Trophoblast cell (in vitro differentiated cells and primary cell): ENCODE data around the gene HOXB3.

Experiments
- DNase-seq, 2 donors: peaks; one replicate each; pipeline ENCODE4 v3.0.0-alpha.2; 2016
- H2AFZ ChIP-seq: 2 replicates; pipeline ENCODE4 v1.6.1; 2013; ENCODE audit warnings: low read length, moderate library complexity, mild to moderate bottlenecking; ENCODE audit not compliant: insufficient read depth, poor library complexity
- H2AK5ac ChIP-seq: 2 replicates; pipeline ENCODE4 v1.6.1; 2013; ENCODE audit warnings: mild to moderate bottlenecking, low read length
- H2BK120ac ChIP-seq: 2 replicates; pipeline ENCODE4 v1.6.1; 2013; ENCODE audit warnings: low read length, mild to moderate bottlenecking, moderate library complexity; ENCODE audit not compliant: insufficient read depth, poor library complexity
- H2BK12ac ChIP-seq: 2 replicates; pipeline ENCODE4 v1.6.1; 2013; ENCODE audit warnings: mild to moderate bottlenecking, low read length, moderate library complexity
- H2BK5ac ChIP-seq: 2 replicates; pipeline ENCODE4 v1.6.1; 2013; ENCODE audit warnings: low read length, low read depth, moderate library complexity, mild to moderate bottlenecking; ENCODE audit not compliant: poor library complexity
- H3K14ac ChIP-seq: 2 replicates; pipeline ENCODE4 v1.6.1; 2013; ENCODE audit warnings: mild to moderate bottlenecking, low read length
- H3K18ac ChIP-seq: 2 replicates; pipeline ENCODE4 v1.6.1; 2013; ENCODE audit warnings: mild to moderate bottlenecking, low read length
- H3K23ac ChIP-seq: 2 replicates; pipeline ENCODE4 v1.6.1; 2013; ENCODE audit warnings: low read length
- H3K27ac ChIP-seq: 2 replicates; pipeline ENCODE4 v1.5.1; 2013; ENCODE audit warnings: low read depth, mild to moderate bottlenecking, inconsistent platforms, low read length, moderate library complexity
- H3K27me3 ChIP-seq: 2 replicates; pipeline ENCODE4 v1.6.1; 2013; ENCODE audit warnings: inconsistent platforms, mild to moderate bottlenecking, low read length, moderate library complexity; ENCODE audit not compliant: insufficient read depth
- H3K36me3 ChIP-seq, 2 experiments: 1 replicate in 1 of 2; 2 replicates in 1 of 2; pipeline ENCODE4 v1.6.1; 2013; ENCODE audit warnings: low read length in 2 of 2, mild to moderate bottlenecking in 2 of 2, moderate library complexity in 1 of 2; ENCODE audit not compliant: insufficient read depth in 2 of 2, control insufficient read depth in 1 of 2
- H3K4ac ChIP-seq: 2 replicates; pipeline ENCODE4 v1.6.1; 2013; ENCODE audit warnings: low read depth, mild to moderate bottlenecking, low read length, moderate library complexity
- H3K4me1 ChIP-seq, 2 experiments: 1 replicate in 1 of 2; 2 replicates in 1 of 2; pipeline ENCODE4 v1.6.1; 2013; ENCODE audit warnings: low read length in 2 of 2, mild to moderate bottlenecking in 2 of 2, moderate library complexity in 1 of 2; ENCODE audit not compliant: insufficient read depth in 2 of 2, control insufficient read depth in 1 of 2
- H3K4me2 ChIP-seq: 2 replicates; pipeline ENCODE4 v1.6.1; 2013; ENCODE audit warnings: inconsistent platforms, mild to moderate bottlenecking, low read length, moderate library complexity
- H3K4me3 ChIP-seq: 2 replicates; pipeline ENCODE4 v1.5.1; 2013; ENCODE audit warnings: mild to moderate bottlenecking, low read depth, low read length, inconsistent platforms
- H3K79me1 ChIP-seq: one replicate; pipeline ENCODE4 v1.6.1; 2013; ENCODE audit warnings: low read length
- H3K79me2 ChIP-seq: 2 replicates; pipeline ENCODE4 v1.6.1; 2013; ENCODE audit warnings: low read length, mild to moderate bottlenecking; ENCODE audit not compliant: control insufficient read depth, insufficient read depth, poor library complexity
- H3K9ac ChIP-seq: 2 replicates; pipeline ENCODE4 v1.6.1; 2013; ENCODE audit warnings: mild to moderate bottlenecking, low read length
- H3K9me3 ChIP-seq: 2 replicates; pipeline ENCODE4 v1.6.1; 2013; ENCODE audit warnings: low read depth, mild to moderate bottlenecking, control low read depth, inconsistent platforms, low read length; ENCODE audit not compliant: insufficient read depth
- H4K12ac ChIP-seq: 2 replicates; pipeline ENCODE4 v1.6.1; 2013; ENCODE audit warnings: low read depth, mild to moderate bottlenecking, low read length, moderate library complexity
- H4K8ac ChIP-seq: 2 replicates; pipeline ENCODE4 v1.6.1; 2013; ENCODE audit warnings: low read depth, mild to moderate bottlenecking, low read length, moderate library complexity
- H4K91ac ChIP-seq: one replicate; pipeline ENCODE4 v1.6.1; 2013; ENCODE audit warnings: low read depth, mild to moderate bottlenecking, low read length, moderate library complexity
- WGBS: extraction: QIAGEN DNeasy Blood & Tissue Kit; methylation state at CpG from one replicate; pipeline ENCODE4 v1.1.7; 2013; ENCODE audit warnings: missing lambda C conversion rate; ENCODE audit not compliant: insufficient read length, insufficient coverage; ENCODE audit errors: extremely low coverage; 5-methylcytosine and 5-hydroxymethylcytosine counted together

Gene HOXB3

GRCh38 chr17:48549281-48549630, 40.8 kb downstream of the HOXB3 start:
- Histone ChIP-seq H3K36me3 (peaks cover 9 to 14% of the 10 kb centered on the region in 2 experiments), H2AFZ (no peak overlapping the region), H3K27ac (no peak overlapping the region), H4K8ac (no peak overlapping the region), H2BK5ac (no peak overlapping the region), H2BK12ac (no peak overlapping the region), H3K4me1 (peaks cover 14 to 42% of the 10 kb centered on the region in 2 experiments), H3K79me1 (peaks cover 24% of the 10 kb centered on the region), H3K9ac (no peak overlapping the region), H3K23ac (no peak overlapping the region), H4K12ac (peak overlapping the region; percentile 33), H3K18ac (no peak overlapping the region), H3K14ac (no peak overlapping the region), H3K4me3 (no peak overlapping the region), H4K91ac (no peak overlapping the region), H3K9me3 (no peaks in the 10 kb centered on the region), H2BK120ac (no peak overlapping the region), H3K79me2 (peaks cover 4% of the 10 kb centered on the region), H2AK5ac (no peak overlapping the region), H3K4ac (no peak overlapping the region), H3K27me3 (no peaks in the 10 kb centered on the region), H3K4me2 (no peak overlapping the region)
- no CpG with 5 or more reads among the region's 3 CpGs for WGBS
- DNase-seq: no peak

- H3K4me2 ChIP-seq: no peak overlapping the region
- no peak overlapping the region for H3K14ac ChIP-seq
- no peak overlapping the region for H2AK5ac ChIP-seq
- no CpG with 5 or more reads among the region's 6 CpGs for WGBS
- H2BK12ac ChIP-seq: no peak overlapping the region
- no peak overlapping the region for H2BK5ac ChIP-seq
- H3K27ac ChIP-seq: no peak overlapping the region
- H3K18ac ChIP-seq: no peak overlapping the region
- peaks cover 9 to 14% of the 10 kb centered on the region in 2 experiments for H3K36me3 ChIP-seq
- no peak overlapping the region for H2AFZ ChIP-seq
- H3K4me1 ChIP-seq: peaks cover 14 to 41% of the 10 kb centered on the region in 2 experiments
- DNase-seq: no peak
- H3K79me2 ChIP-seq: peaks cover 7% of the 10 kb centered on the region
- no peaks in the 10 kb centered on the region for H3K9me3 ChIP-seq
- no peaks in the 10 kb centered on the region for H3K27me3 ChIP-seq
- no peak overlapping the region for H3K4me3 ChIP-seq
- H3K4ac ChIP-seq: no peak overlapping the region
- no peak overlapping the region for H3K9ac ChIP-seq
- H2BK120ac ChIP-seq: no peak overlapping the region
- peaks cover 29% of the 10 kb centered on the region for H3K79me1 ChIP-seq
- no peak overlapping the region for H4K91ac ChIP-seq
- H4K8ac ChIP-seq: no peak overlapping the region
- no peak overlapping the region for H4K12ac ChIP-seq
- no peak overlapping the region for H3K23ac ChIP-seq
Measured at GRCh38 chr17:48548523-48549280, 41.3 kb downstream of the HOXB3 start.

- Histone ChIP-seq H3K4ac (no peak overlapping the region), H3K4me3 (no peak overlapping the region), H4K12ac (no peak overlapping the region), H2AK5ac (no peak overlapping the region), H3K79me2 (peaks cover 14% of the 10 kb centered on the region), H3K79me1 (peaks cover 36% of the 10 kb centered on the region), H4K8ac (no peak overlapping the region), H2BK5ac (no peak overlapping the region), H2AFZ (no peak overlapping the region), H3K9me3 (no peaks in the 10 kb centered on the region), H3K27ac (no peak overlapping the region), H3K14ac (no peak overlapping the region), H3K27me3 (no peaks in the 10 kb centered on the region), H3K4me2 (peak overlapping the region; percentile 13), H3K18ac (no peak overlapping the region), H3K9ac (no peak overlapping the region), H3K23ac (no peak overlapping the region), H3K4me1 (peaks cover 14 to 39% of the 10 kb centered on the region in 2 experiments), H2BK120ac (no peak overlapping the region), H2BK12ac (no peak overlapping the region), H3K36me3 (peaks cover 9 to 18% of the 10 kb centered on the region in 2 experiments), H4K91ac (no peak overlapping the region)
- DNase-seq: no peak
- no CpG with 5 or more reads among the region's 24 CpGs for WGBS
Measured at GRCh38 chr17:48547808-48548522, 42.1 kb downstream of the HOXB3 start.

DNA sequence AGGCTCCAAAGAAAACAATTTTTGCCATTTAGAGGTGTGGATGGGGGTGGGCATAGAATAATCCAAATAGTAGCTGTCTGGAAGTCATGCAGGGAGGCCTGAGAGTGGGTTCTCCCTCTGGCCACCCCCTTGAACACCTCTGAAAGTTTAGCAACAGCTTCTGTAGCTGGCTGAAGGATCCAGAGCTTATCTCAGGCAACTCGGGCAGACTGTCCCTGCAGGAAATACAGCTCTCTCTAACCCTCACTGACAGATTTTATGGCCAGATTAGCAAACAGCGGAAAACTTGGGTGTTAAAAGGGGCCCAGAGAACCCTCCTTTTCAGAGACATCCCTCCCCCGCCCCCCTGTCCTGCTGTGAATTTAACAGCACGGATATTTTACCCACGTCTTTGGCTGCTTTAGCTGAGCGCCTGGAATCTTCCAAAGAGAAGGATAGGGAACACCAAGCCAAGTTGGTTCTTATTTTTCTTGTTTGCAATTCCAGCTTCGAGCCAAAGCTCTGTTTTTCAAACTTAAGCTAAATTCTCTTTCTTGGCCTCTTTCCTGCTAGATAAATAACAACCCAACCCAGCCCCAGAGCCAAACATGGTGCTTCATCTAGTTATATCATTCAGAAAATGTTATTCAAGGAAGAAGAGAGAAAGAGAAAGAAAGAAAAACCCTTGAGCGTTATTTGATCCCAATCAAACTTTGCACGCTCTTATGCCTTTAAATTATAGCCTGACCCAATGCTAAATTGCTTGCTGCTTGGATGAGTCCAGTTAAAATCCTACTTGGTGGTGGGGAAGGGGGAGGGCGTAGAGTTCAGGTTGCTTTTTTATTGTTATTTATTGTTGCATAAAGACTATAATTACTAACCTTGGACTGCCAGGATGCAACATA, 42.9 kb downstream of the HOXB3 start:
- Histone ChIP-seq H3K14ac (peak overlapping the region; percentile 35), H4K91ac (peak overlapping the region; percentile 8), H2BK12ac (peak overlapping the region; percentile 56), H3K4me1 (peaks cover 15 to 36% of the 10 kb centered on the region in 2 experiments), H3K27me3 (no peaks in the 10 kb centered on the region), H3K9me3 (no peaks in the 10 kb centered on the region), H3K4ac (no peak overlapping the region), H3K9ac (no peak overlapping the region), H3K79me2 (peaks cover 19% of the 10 kb centered on the region), H2AK5ac (peak overlapping the region; percentile 28), H2BK120ac (peak overlapping the region; percentile 30), H3K18ac (peak overlapping the region; percentile 4), H4K8ac (no peak overlapping the region), H2AFZ (no peak overlapping the region), H2BK5ac (peak overlapping the region; percentile 7), H4K12ac (no peak overlapping the region), H3K4me2 (peak overlapping the region; percentile 46), H3K27ac (peak overlapping the region; percentile 68), H3K79me1 (peaks cover 40% of the 10 kb centered on the region), H3K36me3 (peaks cover 10 to 22% of the 10 kb centered on the region in 2 experiments), H3K23ac (no peak overlapping the region), H3K4me3 (no peak overlapping the region)
- no peak for DNase-seq
- no CpG with 5 or more reads among the region's 10 CpGs for WGBS
